Left lung (tissue), 10 donors: ENCODE measurements around the gene C2orf72. TPM values are rescaled to one million over a fixed set of nuclear protein-coding genes. Genes with fewer than 3 reads are reported as not detected.
"Not testable (repeated sequence)": the region's sequence is repeated elsewhere in the genome, so short reads cannot be mapped to it uniquely, and the experiment has no call there.

Experiments used
- ATAC-seq: fragments of 200-7000 bp; cut with Tn5 transposase; one replicate; pipeline ENCODE4 v1.9.1; 2020; ENCODE audit warnings: moderate library complexity
- DNase-seq, 4 donors: peaks; one replicate each; pipeline ENCODE4 v3.0.0-alpha.2; 2013 to 2020
- H3K27ac ChIP-seq, 2 donors: fragments of 200-600 bp; sonication (generic) in 1 of 2; one replicate each; pipeline versions ENCODE4 v1.5.0 to v1.8.0; 2020 to 2021
- H3K27me3 ChIP-seq, 2 donors: fragments of 200-600 bp; sonication (generic) in 1 of 2; one replicate each; pipeline versions ENCODE4 v1.5.0 to v1.8.0; 2020 to 2021
- H3K36me3 ChIP-seq, 2 donors: fragments of 200-600 bp; sonication (generic) in 1 of 2; one replicate each; pipeline versions ENCODE4 v1.5.0 to v1.8.0; 2020 to 2021
- H3K4me1 ChIP-seq, 2 donors: fragments of 200-600 bp; one replicate each; pipeline ENCODE4 v1.8.0; 2021
- H3K4me3 ChIP-seq, 2 donors: fragments of 200-600 bp; sonication (generic) in 1 of 2; one replicate each; pipeline versions ENCODE4 v1.5.0 to v1.8.0; 2020 to 2021; ENCODE audit warnings: mild to moderate bottlenecking in 1 of 2
- H3K9me3 ChIP-seq, 2 donors: fragments of 200-600 bp; sonication (generic) in 1 of 2; one replicate each; pipeline versions ENCODE4 v1.5.0 to v1.8.0; 2020 to 2021
- intact Hi-C, 2 donors: fragments of 100-400 bp; cut with DNase I; formaldehyde crosslinking; loops; one replicate each; pipeline versions ENCODE4 v1.11.2 to v1.14.2; 2022
- polyA plus RNA-seq, 6 donors: library from polyadenylated mRNA; unstranded; fragments of 120-200 nt; gene quantifications; one replicate each; pipeline ENCODE4 v1.2.1, GENCODE V29; 2013; ENCODE audit not compliant: insufficient read length in 6 of 6
- total RNA-seq, 2 donors: library from RNA; stranded (reverse); fragmentation: NEBNext Ultra II Directional; extraction: Animal tissue kit (Norgen Biotek cat#: 25700); gene quantifications; one replicate each; pipeline ENCODE4 v1.2.1, GENCODE V29; 2021
- TF ChIP-seq, protein P1 (sequence below), 2 donors: fragments of 200-600 bp; sonication (generic) in 1 of 2; IDR thresholded peaks; one replicate each; pipeline versions ENCODE4 v1.5.0 to v1.8.0; 2021; ENCODE audit warnings: antibody characterized with exemption in 2 of 2
- donor health status: DM: no; HTN: yes; CAD: no.
- donor health status: DM: no; HTN: no; CAD: no.

C2orf72 gene
- total and polyA plus RNA-seq, 8 donors = 0.21 to 1.1 (median 0.53) TPM

- ATAC-seq (no peak), DNase-seq (no peak)
- TF ChIP-seq, protein P1, sequence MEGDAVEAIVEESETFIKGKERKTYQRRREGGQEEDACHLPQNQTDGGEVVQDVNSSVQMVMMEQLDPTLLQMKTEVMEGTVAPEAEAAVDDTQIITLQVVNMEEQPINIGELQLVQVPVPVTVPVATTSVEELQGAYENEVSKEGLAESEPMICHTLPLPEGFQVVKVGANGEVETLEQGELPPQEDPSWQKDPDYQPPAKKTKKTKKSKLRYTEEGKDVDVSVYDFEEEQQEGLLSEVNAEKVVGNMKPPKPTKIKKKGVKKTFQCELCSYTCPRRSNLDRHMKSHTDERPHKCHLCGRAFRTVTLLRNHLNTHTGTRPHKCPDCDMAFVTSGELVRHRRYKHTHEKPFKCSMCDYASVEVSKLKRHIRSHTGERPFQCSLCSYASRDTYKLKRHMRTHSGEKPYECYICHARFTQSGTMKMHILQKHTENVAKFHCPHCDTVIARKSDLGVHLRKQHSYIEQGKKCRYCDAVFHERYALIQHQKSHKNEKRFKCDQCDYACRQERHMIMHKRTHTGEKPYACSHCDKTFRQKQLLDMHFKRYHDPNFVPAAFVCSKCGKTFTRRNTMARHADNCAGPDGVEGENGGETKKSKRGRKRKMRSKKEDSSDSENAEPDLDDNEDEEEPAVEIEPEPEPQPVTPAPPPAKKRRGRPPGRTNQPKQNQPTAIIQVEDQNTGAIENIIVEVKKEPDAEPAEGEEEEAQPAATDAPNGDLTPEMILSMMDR (IDR thresholded peaks at IDR 0.05) = no peak
- intact Hi-C loops = no loop called here
- Histone ChIP-seq H3K9me3 (no peaks in the 10 kb centered on the region), H3K27me3 (peaks cover 9 to 43% of the 10 kb centered on the region in 2 donors), H3K4me3 (no peak overlapping the region), H3K27ac (no peak overlapping the region), H3K36me3 (no peaks in the 10 kb centered on the region), H3K4me1 (no peaks in the 10 kb centered on the region)
Measured at GRCh38 chr2:231000211-231000904, 37.0 kb upstream of the C2orf72 start.

- no peak for DNase-seq
- no peaks in the 10 kb centered on the region for H3K36me3 ChIP-seq
- no peaks in the 10 kb centered on the region for H3K4me1 ChIP-seq
Measured at GRCh38 chr2:231001036-231001435, 36.3 kb upstream of the C2orf72 start.

DNA sequence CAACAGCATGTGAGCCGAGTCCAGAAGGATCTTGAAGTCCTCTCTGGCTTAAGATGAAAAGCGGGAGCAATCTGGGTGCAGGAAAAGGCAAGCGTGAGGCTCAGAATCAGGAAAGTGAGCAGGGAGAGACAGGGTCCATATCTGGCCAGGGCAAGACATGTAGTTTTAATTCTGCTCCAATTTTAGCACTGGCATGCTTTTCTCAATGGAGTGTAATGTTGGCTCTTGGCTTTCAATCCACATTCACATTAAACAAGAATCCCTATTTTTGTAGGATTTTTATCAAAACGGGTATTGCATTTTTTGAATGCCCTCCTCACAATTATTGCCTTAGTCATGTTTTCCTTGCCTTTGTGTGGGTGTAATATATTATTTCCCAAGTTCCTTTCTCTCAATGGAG lies 35.4 kb upstream of the C2orf72 start:
- TF ChIP-seq, protein P1 (IDR thresholded peaks at IDR 0.05) = no peak
- DNase-seq = no peak
- ATAC-seq = no peak
- H3K36me3 ChIP-seq = no peaks in the 10 kb centered on the region
- no peak overlapping the region for H3K27ac ChIP-seq
- no peaks in the 10 kb centered on the region for H3K4me1 ChIP-seq
- H3K4me3 ChIP-seq = no peak overlapping the region
- H3K27me3 ChIP-seq = peaks cover 9 to 36% of the 10 kb centered on the region in 2 donors
- intact Hi-C loops = no loop called here
- H3K9me3 ChIP-seq = no peaks in the 10 kb centered on the region

More at GRCh38 chr2:231001036-231001435, 36.3 kb upstream of the C2orf72 start:
- Histone ChIP-seq H3K27me3 (peaks cover 9 to 36% of the 10 kb centered on the region in 2 donors), H3K9me3 (no peaks in the 10 kb centered on the region), H3K27ac (no peak overlapping the region), H3K4me3 (no peak overlapping the region)
- intact Hi-C loops = no loop called here
- TF ChIP-seq, protein P1 (IDR thresholded peaks at IDR 0.05) = no peak
- no peak for ATAC-seq

DNA sequence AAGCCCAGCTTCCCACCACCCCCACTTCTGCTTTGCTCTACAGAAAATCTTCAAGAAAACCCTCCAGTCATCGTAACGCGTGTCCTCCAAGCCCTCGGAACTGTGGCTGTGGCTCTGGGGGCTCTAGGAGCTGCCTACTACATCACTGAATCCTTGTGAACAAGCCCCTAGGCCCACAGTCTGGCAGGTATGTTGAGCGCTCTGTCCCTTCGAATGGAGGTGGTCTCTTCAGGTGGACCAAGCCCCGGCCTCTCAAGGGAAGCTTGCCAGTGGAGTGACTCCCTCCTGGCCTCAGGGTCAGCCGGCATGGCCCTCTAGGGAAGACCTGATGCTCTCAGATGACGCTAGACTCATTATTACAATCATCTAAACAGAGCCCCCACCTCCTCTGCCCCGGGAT lies 34.7 kb upstream of the C2orf72 start:
- no peaks in the 10 kb centered on the region for H3K36me3 ChIP-seq

DNA sequence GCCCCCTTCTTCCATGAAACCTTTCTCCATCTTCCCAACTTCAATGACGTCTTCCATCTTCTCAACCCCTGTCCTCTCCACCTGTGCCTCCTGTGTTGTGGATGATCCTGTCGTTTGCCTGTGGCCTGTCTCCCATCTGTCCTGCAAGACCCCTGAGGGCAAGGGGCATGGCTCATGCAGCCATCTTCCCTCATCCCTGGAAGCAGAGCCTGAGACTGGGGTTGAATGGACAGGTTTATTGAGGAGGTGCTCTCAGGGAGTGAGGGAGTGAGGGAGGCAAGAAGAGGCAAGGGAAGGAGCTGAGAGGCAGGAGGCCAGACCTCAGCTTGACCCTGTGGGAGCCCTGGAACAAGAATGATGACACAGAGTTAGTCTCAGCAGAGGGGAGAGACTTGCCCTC lies 34.1 kb upstream of the C2orf72 start:
- Histone ChIP-seq H3K27ac (no peak overlapping the region), H3K27me3 (peaks cover 9 to 44% of the 10 kb centered on the region in 2 donors), H3K4me1 (no peaks in the 10 kb centered on the region), H3K4me3 (no peak overlapping the region), H3K36me3 (no peaks in the 10 kb centered on the region), H3K9me3 (no peaks in the 10 kb centered on the region)
- no peak for ATAC-seq
- TF ChIP-seq, protein P1 (IDR thresholded peaks at IDR 0.05) = no peak
- intact Hi-C loops = no loop called here
- no peak for DNase-seq

More for the DNA sequence above, 34.7 kb upstream of the C2orf72 start:
- TF ChIP-seq, protein P1 (IDR thresholded peaks at IDR 0.05) = no peak
- H3K4me1 ChIP-seq = no peaks in the 10 kb centered on the region
- no peak overlapping the region for H3K4me3 ChIP-seq
- no peak for DNase-seq
- peaks cover 9 to 38% of the 10 kb centered on the region in 2 donors for H3K27me3 ChIP-seq
- ATAC-seq = no peak
- intact Hi-C loops = no loop called here
- H3K27ac ChIP-seq = no peak overlapping the region
- no peaks in the 10 kb centered on the region for H3K9me3 ChIP-seq

- H3K9me3 ChIP-seq, H3K4me1 ChIP-seq, intact Hi-C loops, H3K27ac ChIP-seq, ATAC-seq, H3K36me3 ChIP-seq, H3K4me3 ChIP-seq, DNase-seq: not testable (repeated sequence)
- H3K27me3 ChIP-seq = peaks cover 6 to 41% of the 10 kb centered on the region in 2 donors
Measured at GRCh38 chr2:231004930-231005329, 32.4 kb upstream of the C2orf72 start.
